ENCODE results near the gene PKD1L1.

DNA sequence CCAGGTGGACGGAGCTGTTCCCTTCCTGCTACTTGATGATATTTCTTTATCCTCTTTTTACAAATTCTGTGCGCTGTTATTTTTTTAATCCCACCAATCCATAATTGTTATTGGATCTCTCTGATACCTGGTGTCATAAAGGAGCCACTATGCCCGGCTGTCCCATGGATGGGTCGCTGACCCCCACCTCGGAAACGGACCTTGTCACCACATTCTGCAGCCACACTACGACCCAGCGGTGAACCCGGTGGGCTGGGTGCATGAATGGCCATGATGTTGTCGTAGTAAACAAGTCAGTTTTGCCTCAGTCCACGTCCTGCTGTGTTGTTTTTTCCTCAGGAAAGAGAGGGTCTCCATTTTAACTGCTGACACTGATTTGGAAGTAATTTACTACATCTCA lies 112.2 kb downstream of the PKD1L1 start:
- TF ChIP-seq POLR2AphosphoS5 (IDR thresholded peaks at IDR 0.05; ENCODE audit: borderline replicate concordance, low read depth, low read length): no peak
- no peak for TF ChIP-seq EZH2 (IDR thresholded peaks at IDR 0.05)
